Fibroblast of pulmonary artery (primary cell): ENCODE data around the gene SLC8A1.
A peak's percentile ranks its signal among the peaks of the same experiment; 100 is the strongest.

ENCODE experiments used
- DNase-seq: peaks from one replicate; pipeline ENCODE4 v3.0.0-alpha.2; 2010; ENCODE audit warnings: low read depth
- H3K4me3 ChIP-seq: replicated peaks from 2 replicates; pipeline ENCODE4 v1.5.1; 2011; ENCODE audit warnings: low read depth, mild to moderate bottlenecking, control low read depth, low read length, moderate library complexity
- CTCF ChIP-seq: IDR thresholded peaks from 2 replicates; pipeline ENCODE4 v1.5.1; 2011; ENCODE audit warnings: mild to moderate bottlenecking, control low read depth, low read length, inconsistent platforms; ENCODE audit errors: missing control alignments

SLC8A1 gene

DNA sequence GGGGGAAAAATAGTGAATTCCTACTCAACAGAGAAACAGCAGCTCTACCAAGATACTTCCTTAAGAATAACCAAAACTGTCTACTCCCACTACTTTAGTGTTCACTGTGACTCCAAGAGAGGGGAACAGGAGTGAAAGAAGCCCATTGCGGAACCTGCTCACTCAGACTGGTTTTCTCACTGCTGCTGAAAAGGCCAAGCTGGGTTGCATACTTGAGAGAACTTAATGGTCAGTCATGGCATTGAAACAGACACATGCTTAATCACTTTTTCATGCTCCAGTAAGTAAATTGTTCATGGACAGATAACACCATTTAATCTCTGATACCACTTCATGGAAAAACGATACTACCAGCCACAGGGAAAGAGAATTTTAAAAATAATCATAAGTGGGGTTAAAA is 35.7 kb upstream of the SLC8A1 start:
- H3K4me3 ChIP-seq = no peak overlapping the region
- DNase-seq = peak; percentile 4
- no peak for TF ChIP-seq CTCF

GRCh38 chr2:40485854-40486253 is 34.0 kb upstream of the SLC8A1 start:
- TF ChIP-seq CTCF = no peak
- H3K4me3 ChIP-seq = no peak overlapping the region
- DNase-seq = no peak

DNA sequence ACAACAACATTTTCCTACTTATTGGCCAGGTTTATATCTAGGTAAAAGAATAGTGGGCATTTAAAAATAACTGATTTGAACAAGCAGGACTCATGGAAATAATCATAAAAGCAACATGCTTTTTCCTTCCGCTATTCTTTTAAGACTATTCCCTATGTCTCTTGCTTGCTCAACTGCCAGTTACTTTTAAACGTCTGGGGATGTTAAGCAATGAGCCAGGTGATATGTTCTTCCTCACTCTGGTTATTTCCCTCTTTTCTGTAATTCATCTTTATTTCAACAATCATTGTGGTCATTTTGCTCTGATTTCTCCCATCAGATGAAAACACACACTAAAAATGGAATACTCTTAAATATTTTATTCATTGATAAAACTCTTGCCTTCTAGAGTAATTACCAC is 33.4 kb upstream of the SLC8A1 start:
- TF ChIP-seq CTCF = no peak
- DNase-seq = no peak
- no peak overlapping the region for H3K4me3 ChIP-seq

- DNase-seq = no peak
- no peak for TF ChIP-seq CTCF
- no peak overlapping the region for H3K4me3 ChIP-seq
These were observed 31.8 kb upstream of the SLC8A1 start for GRCh38 chr2:40483549-40484243.

DNA sequence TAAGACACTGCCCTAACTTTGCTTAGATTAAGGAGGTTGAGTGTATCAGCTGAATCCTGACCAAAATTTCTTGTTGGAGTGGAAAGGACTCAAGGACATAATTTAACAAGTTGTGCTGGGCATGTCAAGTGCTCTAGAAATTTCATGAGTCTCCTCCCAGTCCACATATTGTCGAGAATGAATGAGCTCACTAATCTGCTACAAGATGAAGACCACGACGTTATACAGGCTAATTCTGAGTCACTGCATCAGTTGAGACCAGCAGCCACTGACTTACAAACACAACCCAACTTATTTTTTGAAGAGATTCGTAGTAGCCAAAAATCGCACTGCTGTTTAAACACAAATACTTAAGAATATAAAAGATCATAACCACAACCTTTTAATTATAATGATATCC is 28.7 kb upstream of the SLC8A1 start:
- no peak overlapping the region for H3K4me3 ChIP-seq
- TF ChIP-seq CTCF = no peak
- DNase-seq = no peak

DNA sequence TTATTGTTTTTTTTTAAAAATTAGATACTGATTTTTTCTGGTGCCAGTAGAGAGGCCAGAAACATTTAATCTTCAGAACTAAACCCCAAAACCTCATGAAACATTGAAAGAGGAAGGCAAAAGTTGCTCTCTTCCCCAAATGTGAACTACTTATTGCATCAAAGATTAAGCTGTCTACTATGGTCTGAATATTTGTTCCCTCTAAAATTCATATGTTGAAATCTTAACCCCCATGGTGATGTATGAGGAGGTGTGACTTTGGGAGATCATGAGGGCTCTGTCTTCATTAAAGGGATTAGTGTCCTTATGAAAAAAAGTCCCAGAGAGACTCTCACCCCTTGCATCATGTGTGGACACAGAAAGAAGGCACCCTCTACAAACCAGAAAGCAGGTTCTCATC is 28.2 kb upstream of the SLC8A1 start:
- TF ChIP-seq CTCF = no peak

DNA sequence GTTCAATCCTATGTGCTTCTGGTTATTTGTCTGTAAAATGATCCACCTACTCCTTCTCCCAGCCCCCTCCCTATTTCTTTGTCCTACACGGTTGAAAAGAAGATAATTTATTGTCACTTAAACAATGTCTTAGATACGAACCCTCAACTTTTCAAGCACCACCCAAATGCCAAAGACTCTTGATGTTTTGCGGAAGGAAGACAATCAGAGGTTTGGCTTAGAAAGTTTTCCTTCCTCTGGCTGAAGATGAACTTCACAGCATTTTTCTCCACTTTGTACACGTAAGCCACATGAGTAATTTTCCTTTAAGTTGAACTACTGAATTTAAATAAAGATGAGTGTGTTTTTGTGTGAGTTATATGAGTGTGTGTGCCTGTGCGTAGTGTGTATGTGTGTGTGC is 25.5 kb upstream of the SLC8A1 start:
- DNase-seq = no peak
- H3K4me3 ChIP-seq = no peak overlapping the region
- TF ChIP-seq CTCF = no peak

More for the DNA sequence above, 28.2 kb upstream of the SLC8A1 start:
- no peak overlapping the region for H3K4me3 ChIP-seq
- DNase-seq = no peak
